Osteoblast (primary cell): ENCODE data around the gene EVC2. TPM values are rescaled to one million over a fixed set of nuclear protein-coding genes. Genes with fewer than 3 reads are reported as not detected.

Experiments
- DNase-seq: peaks from one replicate; pipeline ENCODE4 v3.0.0; 2011; ENCODE audit warnings: low spot score, mixed read lengths; ENCODE audit not compliant: insufficient read length; ENCODE audit errors: missing footprints
- H2AFZ ChIP-seq: 2 replicates; pipeline ENCODE4 v1.6.0; 2011; ENCODE audit warnings: mild to moderate bottlenecking, low read length
- H3K27ac ChIP-seq: 2 replicates; pipeline ENCODE4 v1.5.1; 2011; ENCODE audit warnings: mild to moderate bottlenecking, low read depth, low read length, moderate library complexity
- H3K27me3 ChIP-seq: 2 replicates; pipeline ENCODE4 v1.6.0; 2012; ENCODE audit warnings: mild to moderate bottlenecking, control low read depth, inconsistent platforms, low read length, moderate library complexity; ENCODE audit not compliant: insufficient read depth
- H3K36me3 ChIP-seq: 2 replicates; pipeline ENCODE4 v1.5.1; 2011; ENCODE audit warnings: mild to moderate bottlenecking, low read length, control low read depth, moderate library complexity; ENCODE audit not compliant: insufficient read depth
- H3K4me1 ChIP-seq: 2 replicates; pipeline ENCODE4 v1.5.1; 2011; ENCODE audit warnings: mild to moderate bottlenecking, low read length, control low read depth, moderate library complexity; ENCODE audit not compliant: insufficient read depth
- H3K4me2 ChIP-seq: 2 replicates; pipeline ENCODE4 v1.6.0; 2011; ENCODE audit warnings: mild to moderate bottlenecking, low read length; ENCODE audit not compliant: insufficient read depth
- H3K4me3 ChIP-seq: fragments of 200-600 bp; sonication (generic); 3 replicates; pipeline ENCODE4 v1.5.1; 2012; ENCODE audit warnings: mild to moderate bottlenecking, low read length, inconsistent platforms; ENCODE audit not compliant: insufficient read depth
- H3K79me2 ChIP-seq: 2 replicates; pipeline ENCODE4 v1.6.0; 2012; ENCODE audit warnings: mild to moderate bottlenecking, low read length, control low read depth, inconsistent platforms; ENCODE audit not compliant: insufficient read depth
- H3K9me3 ChIP-seq: 2 replicates; pipeline ENCODE4 v1.5.1; 2011; ENCODE audit warnings: low read depth, low read length, control low read depth
- H4K20me1 ChIP-seq: 2 replicates; pipeline ENCODE4 v1.6.0; 2012; ENCODE audit warnings: mild to moderate bottlenecking, low read length, control low read depth; ENCODE audit not compliant: insufficient read depth
- total RNA-seq: library from RNA; depleted of rRNA; stranded (reverse); fragments of >200 nt; gene quantifications from 2 replicates; pipeline ENCODE4 v1.2.3, GENCODE V29; 2012
- TF ChIP-seq, protein P1 (sequence below): IDR thresholded peaks from 2 replicates; pipeline ENCODE4 v1.5.1; 2011; ENCODE audit warnings: mild to moderate bottlenecking, low read depth, low read length, moderate library complexity; ENCODE audit errors: extremely low read depth

EVC2 gene
- total RNA-seq, 1 donor: 19.2 TPM

- TF ChIP-seq, protein P1, sequence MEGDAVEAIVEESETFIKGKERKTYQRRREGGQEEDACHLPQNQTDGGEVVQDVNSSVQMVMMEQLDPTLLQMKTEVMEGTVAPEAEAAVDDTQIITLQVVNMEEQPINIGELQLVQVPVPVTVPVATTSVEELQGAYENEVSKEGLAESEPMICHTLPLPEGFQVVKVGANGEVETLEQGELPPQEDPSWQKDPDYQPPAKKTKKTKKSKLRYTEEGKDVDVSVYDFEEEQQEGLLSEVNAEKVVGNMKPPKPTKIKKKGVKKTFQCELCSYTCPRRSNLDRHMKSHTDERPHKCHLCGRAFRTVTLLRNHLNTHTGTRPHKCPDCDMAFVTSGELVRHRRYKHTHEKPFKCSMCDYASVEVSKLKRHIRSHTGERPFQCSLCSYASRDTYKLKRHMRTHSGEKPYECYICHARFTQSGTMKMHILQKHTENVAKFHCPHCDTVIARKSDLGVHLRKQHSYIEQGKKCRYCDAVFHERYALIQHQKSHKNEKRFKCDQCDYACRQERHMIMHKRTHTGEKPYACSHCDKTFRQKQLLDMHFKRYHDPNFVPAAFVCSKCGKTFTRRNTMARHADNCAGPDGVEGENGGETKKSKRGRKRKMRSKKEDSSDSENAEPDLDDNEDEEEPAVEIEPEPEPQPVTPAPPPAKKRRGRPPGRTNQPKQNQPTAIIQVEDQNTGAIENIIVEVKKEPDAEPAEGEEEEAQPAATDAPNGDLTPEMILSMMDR: no peak
- no peak overlapping the region for H3K4me2 ChIP-seq
- H3K27ac ChIP-seq: no peak overlapping the region
- no peaks in the 10 kb centered on the region for H3K4me1 ChIP-seq
- no peak for DNase-seq
- no peak overlapping the region for H3K4me3 ChIP-seq
- H3K79me2 ChIP-seq: no peaks in the 10 kb centered on the region
- no peak overlapping the region for H2AFZ ChIP-seq
- H3K9me3 ChIP-seq: no peaks in the 10 kb centered on the region
- H3K27me3 ChIP-seq: no peaks in the 10 kb centered on the region
- H3K36me3 ChIP-seq: peaks cover 4% of the 10 kb centered on the region
- no peaks in the 10 kb centered on the region for H4K20me1 ChIP-seq
Observed at GRCh38 chr4:5563856-5564255, 144.5 kb downstream of the EVC2 start.

GRCh38 chr4:5562476-5562875 is 145.9 kb downstream of the EVC2 start:
- no peaks in the 10 kb centered on the region for H3K27me3 ChIP-seq
- no peaks in the 10 kb centered on the region for H4K20me1 ChIP-seq
- TF ChIP-seq, protein P1: no peak
- no peak overlapping the region for H2AFZ ChIP-seq
- H3K79me2 ChIP-seq: no peaks in the 10 kb centered on the region
- H3K36me3 ChIP-seq: peaks cover 4% of the 10 kb centered on the region
- no peak overlapping the region for H3K4me2 ChIP-seq
- no peaks in the 10 kb centered on the region for H3K9me3 ChIP-seq
- no peak overlapping the region for H3K4me3 ChIP-seq
- no peaks in the 10 kb centered on the region for H3K4me1 ChIP-seq
- DNase-seq: no peak
- H3K27ac ChIP-seq: no peak overlapping the region

GRCh38 chr4:5561286-5561685 is 147.1 kb downstream of the EVC2 start:
- Histone ChIP-seq H3K4me2 (no peak overlapping the region), H2AFZ (no peak overlapping the region), H3K36me3 (peaks cover 4% of the 10 kb centered on the region), H3K9me3 (no peaks in the 10 kb centered on the region), H3K27me3 (no peaks in the 10 kb centered on the region), H3K4me1 (no peaks in the 10 kb centered on the region), H3K79me2 (no peaks in the 10 kb centered on the region), H4K20me1 (no peaks in the 10 kb centered on the region), H3K27ac (no peak overlapping the region), H3K4me3 (no peak overlapping the region)
- DNase-seq: no peak
- TF ChIP-seq, protein P1: no peak

DNA sequence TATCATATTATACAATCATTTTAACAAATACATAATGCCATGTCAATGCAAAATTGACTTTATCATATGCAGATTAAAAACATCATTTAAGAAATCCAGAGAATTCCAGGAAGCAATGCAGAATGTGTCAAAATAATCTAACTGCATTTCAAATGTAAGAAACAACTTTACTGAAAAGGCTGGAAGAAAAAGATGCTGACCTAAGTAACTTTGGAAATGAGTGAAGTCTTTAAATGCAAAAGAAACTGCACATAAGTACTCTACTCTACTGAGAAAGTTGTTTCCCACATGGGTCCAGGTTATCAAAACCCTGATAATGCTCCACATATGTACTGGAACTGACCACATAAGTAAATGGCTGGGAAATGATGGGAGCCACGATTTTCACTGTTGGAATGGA is 149.9 kb downstream of the EVC2 start:
- Histone ChIP-seq H3K36me3 (no peaks in the 10 kb centered on the region), H4K20me1 (no peaks in the 10 kb centered on the region), H3K9me3 (no peaks in the 10 kb centered on the region), H2AFZ (no peak overlapping the region), H3K4me3 (no peak overlapping the region), H3K4me2 (no peak overlapping the region), H3K27ac (no peak overlapping the region), H3K79me2 (no peaks in the 10 kb centered on the region), H3K27me3 (no peaks in the 10 kb centered on the region), H3K4me1 (no peaks in the 10 kb centered on the region)
- TF ChIP-seq, protein P1: no peak
- DNase-seq: no peak
